HG02852 (cell line): ENCODE measurements around the gene DZIP1L.

Experiments
- ATAC-seq: cut with Tn5 transposase; IDR thresholded peaks from one replicate; pipeline ENCODE4 v1.9.1; 2021; ENCODE audit warnings: mild to moderate bottlenecking, moderate library complexity; ENCODE audit not compliant: unreplicated experiment

The DZIP1L gene

GRCh38 chr3:138038725-138039462, 76.5 kb downstream of the DZIP1L start:
- ATAC-seq = no peak

GRCh38 chr3:138036572-138036971, 78.8 kb downstream of the DZIP1L start:
- peak; percentile 40 for ATAC-seq

- no peak for ATAC-seq
Observed at GRCh38 chr3:138034918-138035317, 80.5 kb downstream of the DZIP1L start.

DNA sequence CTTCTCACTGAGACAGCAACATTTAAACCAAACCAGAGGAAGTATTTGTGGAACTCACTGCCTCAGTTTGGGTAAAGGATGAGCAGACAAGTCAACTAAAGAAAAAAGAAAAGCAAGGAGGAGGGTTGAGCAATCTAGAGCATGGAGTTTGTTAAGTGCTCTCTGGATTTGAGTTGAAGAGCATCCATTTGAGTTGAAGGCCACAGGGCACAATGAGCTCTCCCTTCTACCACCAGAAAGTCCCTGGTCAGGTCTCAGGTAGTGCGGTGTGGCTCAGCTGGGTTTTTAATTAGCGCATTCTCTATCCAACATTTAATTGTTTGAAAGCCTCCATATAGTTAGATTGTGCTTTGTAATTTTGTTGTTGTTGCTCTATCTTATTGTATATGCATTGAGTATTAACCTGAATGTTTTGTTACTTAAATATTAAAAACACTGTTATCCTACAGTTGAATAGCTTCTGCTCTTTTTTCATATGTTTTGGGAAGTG, 82.2 kb downstream of the DZIP1L start:
- peak; percentile 14 for ATAC-seq

DNA sequence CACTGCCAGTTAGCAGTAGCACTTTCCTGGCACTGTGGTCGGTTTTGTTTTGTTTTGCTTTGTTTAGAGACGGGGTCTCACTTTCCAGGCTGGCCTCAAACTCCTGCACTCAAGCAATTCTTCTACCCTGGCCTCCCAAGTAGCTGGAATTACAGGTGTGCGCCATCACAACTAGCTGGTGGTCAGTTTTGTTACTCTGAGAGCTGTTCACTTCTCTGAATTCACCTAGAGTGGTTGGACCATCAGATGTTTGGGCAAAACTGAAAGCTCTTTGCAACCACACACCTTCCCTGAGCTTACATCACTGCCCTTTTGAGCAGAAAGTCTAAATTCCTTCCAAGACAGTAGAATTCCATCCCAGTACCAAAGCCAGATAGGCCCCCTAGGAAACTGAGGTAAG, 82.8 kb downstream of the DZIP1L start:
- peak; percentile 43 for ATAC-seq

- ATAC-seq = no peak
Observed at GRCh38 chr3:138031536-138031935, 83.9 kb downstream of the DZIP1L start.

DNA sequence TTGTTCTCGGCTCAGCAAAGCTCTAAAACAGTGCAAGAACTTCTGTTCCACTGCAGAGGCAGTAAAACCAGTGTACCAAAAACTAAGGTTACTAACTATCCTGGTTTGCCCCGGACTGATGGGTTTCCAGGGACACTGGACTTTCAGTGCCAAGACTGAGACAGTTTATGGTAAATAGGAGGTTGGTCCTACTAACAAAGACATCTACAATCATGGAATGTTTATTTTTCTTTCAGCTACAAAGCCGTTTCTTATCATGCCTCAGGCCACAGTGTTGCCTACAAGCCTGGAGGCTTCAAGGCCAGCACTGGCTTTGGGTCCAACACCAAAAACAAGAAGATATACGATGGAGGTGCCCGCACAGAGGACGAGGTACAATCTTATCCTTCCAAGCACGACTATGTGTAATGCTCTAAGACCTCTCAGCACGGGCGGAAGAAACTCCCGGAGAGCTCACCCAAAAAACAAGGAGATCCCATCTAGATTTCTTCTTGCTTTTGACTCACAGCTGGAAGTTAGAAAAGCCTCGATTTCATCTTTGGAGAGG, 84.6 kb downstream of the DZIP1L start:
- ATAC-seq = no peak

DNA sequence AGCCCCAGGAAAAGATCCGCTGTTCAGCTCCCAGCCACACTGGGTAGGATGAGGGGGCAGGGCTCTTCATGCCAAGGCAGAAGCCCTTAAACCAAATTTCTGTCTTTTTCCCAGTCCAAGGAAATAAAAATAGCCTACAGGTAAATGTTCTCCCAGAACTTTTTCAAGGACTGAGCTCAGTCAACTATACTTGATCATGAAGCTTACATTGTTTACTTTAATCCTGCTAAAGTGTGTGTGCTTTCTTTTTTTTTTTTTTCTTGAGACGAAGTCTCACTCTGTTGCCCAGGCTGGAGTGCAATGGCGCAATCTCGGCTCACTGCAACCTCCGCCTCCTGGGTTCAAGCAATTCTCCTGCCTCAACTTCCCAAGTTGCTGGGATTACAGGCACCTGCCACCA, 87.6 kb downstream of the DZIP1L start:
- no peak for ATAC-seq

GRCh38 chr3:138025553-138025952, 89.9 kb downstream of the DZIP1L start:
- ATAC-seq = no peak

DNA sequence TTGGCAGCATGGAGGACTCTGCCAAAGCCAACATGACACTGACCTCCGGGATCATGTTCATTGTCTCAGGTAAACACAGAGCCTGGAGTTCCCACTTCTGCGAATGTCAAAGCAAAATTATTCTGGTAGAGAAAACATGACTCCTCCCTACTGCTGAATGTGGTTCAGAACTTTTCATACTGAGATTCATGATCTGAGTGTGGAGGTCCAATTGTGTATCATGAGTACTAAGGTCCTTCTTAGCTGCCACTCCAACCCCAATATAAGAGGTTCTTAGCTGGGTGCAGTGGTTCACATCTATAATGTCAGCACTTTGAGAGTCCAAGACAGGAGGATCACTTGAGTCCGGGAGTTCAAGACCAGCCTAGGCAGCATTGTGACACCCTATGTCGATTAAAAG, 91.7 kb downstream of the DZIP1L start:
- ATAC-seq = peak; percentile 53

- ATAC-seq = no peak
Observed at GRCh38 chr3:138019281-138020069, 95.9 kb downstream of the DZIP1L start.

GRCh38 chr3:138016065-138016464, 99.3 kb downstream of the DZIP1L start:
- ATAC-seq = no peak

- ATAC-seq = no peak
Observed at GRCh38 chr3:138012526-138012925, 102.9 kb downstream of the DZIP1L start.
